ENCODE results near the gene NPY1R.

Gene NPY1R

DNA sequence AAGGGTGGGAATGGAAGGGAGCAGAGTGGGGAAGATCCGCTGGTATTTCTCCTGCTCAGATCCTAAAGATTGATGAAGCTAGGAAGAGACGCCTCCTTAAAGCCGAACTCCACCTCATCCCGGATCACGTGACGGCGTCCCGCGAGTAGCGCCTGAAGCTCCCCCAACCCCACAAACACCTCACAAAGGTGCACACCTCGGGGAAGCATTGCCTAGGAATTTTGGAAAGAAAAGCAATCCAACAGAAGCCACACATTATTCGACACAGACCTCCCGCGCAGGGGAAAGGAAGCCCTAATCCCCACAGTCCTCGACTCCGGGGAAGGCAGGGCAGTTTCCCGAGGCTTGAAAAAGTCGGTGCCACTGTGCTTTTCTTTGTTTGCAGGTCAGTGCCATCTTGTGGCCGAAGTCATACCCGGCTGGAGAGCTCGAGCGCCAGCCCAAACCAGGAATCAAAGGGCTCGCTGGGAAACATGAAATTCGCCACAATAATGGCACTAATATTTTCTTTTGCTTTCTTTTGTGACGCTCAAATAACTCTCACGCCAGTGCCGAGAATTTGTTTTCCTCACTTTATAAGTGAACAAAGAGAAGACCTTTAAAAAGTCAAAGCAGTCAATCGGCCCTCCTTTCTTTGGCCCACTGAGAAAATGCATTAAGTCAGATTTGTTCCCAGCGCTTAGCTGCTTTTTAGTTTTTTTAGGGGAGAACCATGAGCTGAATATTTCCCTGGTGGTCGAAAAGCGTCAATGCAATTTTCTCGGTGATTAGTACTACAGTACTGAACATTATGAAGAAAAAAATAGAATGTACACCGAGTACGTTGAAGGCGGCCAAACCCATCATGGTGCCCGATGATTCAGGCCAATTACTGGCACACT lies at the start of gene NPY1R:
Gene NPY1R, minus strand, starts transcription at position 71 of the 881 bp plus-strand sequence. CDS start 6,042 bp downstream, outside the sequence.
- Mint-ChIP-seq H3K4me1 (ENCODE audit: low read depth) (peaks cover 6% of the 10 kb centered on the region), H3K27ac (no peak within 1 kb of the TSS), H3K9me3 (no peaks in the 10 kb centered on the region), H3K36me3 (ENCODE audit: low read depth) (no peaks in the 10 kb centered on the region), H3K27me3 (ENCODE audit: low read depth) (peaks cover 59% of the 10 kb centered on the region), H3K4me3 (peak within 1 kb of the TSS; percentile 62)

DNA sequence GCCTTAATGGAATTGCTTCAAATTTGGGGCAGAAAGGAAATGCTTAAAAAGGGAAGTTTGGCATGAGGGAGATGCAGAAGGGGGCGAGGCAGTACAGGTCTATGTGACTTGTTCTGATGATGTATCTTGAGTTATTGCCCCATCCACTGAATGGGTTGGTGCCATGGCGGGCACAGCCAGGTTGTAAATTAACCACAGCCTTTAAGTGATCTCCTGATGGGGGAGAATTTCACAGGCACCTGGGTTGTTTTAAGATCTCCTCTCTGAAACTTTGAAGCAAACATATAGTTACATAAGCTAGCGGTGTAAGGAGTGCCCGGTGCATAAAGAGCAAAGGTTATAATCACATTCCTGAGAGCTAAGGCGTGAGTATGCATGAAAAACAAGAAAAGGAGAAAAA lies 48.3 kb upstream of the NPY1R start:
- no peaks in the 10 kb centered on the region for H3K4me1 Mint-ChIP-seq (ENCODE audit: low read depth)
- no peak overlapping the region for H3K27ac Mint-ChIP-seq
- H3K9me3 Mint-ChIP-seq: no peaks in the 10 kb centered on the region
- H3K4me3 Mint-ChIP-seq: no peak overlapping the region
- no peaks in the 10 kb centered on the region for H3K27me3 Mint-ChIP-seq (ENCODE audit: low read depth)
- H3K36me3 Mint-ChIP-seq (ENCODE audit: low read depth): no peaks in the 10 kb centered on the region

DNA sequence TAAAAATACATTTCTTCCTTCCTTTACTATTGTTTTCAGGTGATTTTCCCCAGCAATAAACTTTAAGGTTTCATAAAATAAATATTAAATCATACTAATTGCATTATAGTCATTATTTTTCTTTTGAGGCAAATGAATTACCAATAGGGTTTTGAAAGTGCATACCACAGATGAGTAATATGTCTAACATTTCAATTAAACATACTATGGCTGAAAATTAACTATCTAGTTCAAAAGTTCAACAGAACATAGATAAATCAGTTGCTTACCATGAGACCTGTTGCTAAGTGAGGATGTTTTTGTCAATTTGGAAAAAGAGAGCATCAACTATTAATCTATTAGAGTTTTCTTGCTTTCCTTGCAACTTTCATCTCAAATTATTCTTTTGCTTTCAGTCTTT lies 46.3 kb upstream of the NPY1R start:
- H3K27me3 Mint-ChIP-seq (ENCODE audit: low read depth): no peaks in the 10 kb centered on the region
- no peak overlapping the region for H3K4me3 Mint-ChIP-seq
- no peak overlapping the region for H3K27ac Mint-ChIP-seq
- no peaks in the 10 kb centered on the region for H3K36me3 Mint-ChIP-seq (ENCODE audit: low read depth)
- no peaks in the 10 kb centered on the region for H3K9me3 Mint-ChIP-seq
- H3K4me1 Mint-ChIP-seq (ENCODE audit: low read depth): no peaks in the 10 kb centered on the region

DNA sequence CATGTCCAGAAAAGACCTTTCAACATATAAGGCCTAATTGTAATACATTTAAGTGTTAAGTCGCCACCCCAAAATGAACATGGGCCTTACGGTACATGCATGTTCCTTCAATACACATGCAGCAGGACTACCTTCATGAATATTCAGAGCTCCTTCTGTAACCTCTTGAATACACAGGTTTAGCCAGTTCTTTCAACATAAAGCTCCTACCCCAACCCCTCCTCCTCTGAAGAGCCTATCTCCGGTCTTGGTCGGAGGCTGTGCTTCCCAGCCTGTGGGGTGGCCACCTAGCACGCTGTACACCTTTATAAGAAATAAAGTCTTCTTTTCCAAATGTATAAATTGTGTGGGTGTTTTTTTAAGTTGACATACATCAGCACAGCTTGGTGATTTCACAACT lies 39.6 kb upstream of the NPY1R start:
- H3K4me3 Mint-ChIP-seq: no peak overlapping the region
- no peaks in the 10 kb centered on the region for H3K36me3 Mint-ChIP-seq (ENCODE audit: low read depth)
- H3K9me3 Mint-ChIP-seq: no peaks in the 10 kb centered on the region
- no peaks in the 10 kb centered on the region for H3K4me1 Mint-ChIP-seq (ENCODE audit: low read depth)
- H3K27me3 Mint-ChIP-seq (ENCODE audit: low read depth): no peaks in the 10 kb centered on the region
- no peak overlapping the region for H3K27ac Mint-ChIP-seq

DNA sequence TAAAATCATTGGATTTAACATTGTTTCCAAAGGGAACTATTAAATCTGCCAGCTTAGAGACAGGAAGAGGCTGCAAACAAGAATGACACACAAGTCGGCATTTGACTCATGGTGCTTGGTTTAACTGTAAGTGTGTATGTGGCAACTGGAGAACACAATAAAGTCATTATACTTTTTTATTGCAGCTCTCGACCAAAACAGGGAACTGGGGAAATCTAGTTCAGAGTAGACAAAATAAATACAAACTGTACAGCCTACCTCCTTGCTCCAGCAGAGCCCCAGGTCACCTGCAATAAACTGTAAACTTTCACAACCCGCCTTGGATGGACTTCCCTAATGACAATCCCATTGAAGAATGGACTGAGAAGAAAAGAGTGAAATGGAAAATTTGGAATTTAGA lies 35.3 kb upstream of the NPY1R start:
- Mint-ChIP-seq H3K9me3 (no peaks in the 10 kb centered on the region), H3K4me1 (ENCODE audit: low read depth) (no peaks in the 10 kb centered on the region), H3K27ac (no peak overlapping the region), H3K27me3 (ENCODE audit: low read depth) (no peaks in the 10 kb centered on the region), H3K36me3 (ENCODE audit: low read depth) (no peaks in the 10 kb centered on the region), H3K4me3 (no peak overlapping the region)

DNA sequence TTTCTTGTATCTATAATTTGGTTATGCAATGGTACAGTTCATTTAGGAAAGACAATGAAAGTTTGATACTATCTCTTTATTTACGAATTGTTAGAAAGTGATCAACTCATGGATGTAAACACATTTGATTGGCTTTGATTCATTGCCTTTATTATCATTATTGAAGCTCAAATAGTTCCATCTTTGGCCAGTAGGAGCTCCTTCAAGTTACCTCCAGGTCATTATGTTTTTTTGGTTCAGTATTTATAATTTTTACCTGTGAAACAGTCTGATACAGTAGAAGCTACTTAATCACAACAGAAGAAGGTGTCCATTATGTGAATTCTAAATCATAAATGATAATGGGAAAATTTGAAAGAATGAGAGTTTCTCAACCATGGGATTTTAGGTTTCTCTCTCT lies 23.7 kb upstream of the NPY1R start:
- H3K27ac Mint-ChIP-seq: no peak overlapping the region
- no peaks in the 10 kb centered on the region for H3K9me3 Mint-ChIP-seq
- no peaks in the 10 kb centered on the region for H3K36me3 Mint-ChIP-seq (ENCODE audit: low read depth)
- H3K4me1 Mint-ChIP-seq (ENCODE audit: low read depth): no peaks in the 10 kb centered on the region
- no peak overlapping the region for H3K4me3 Mint-ChIP-seq
- H3K27me3 Mint-ChIP-seq (ENCODE audit: low read depth): no peaks in the 10 kb centered on the region

DNA sequence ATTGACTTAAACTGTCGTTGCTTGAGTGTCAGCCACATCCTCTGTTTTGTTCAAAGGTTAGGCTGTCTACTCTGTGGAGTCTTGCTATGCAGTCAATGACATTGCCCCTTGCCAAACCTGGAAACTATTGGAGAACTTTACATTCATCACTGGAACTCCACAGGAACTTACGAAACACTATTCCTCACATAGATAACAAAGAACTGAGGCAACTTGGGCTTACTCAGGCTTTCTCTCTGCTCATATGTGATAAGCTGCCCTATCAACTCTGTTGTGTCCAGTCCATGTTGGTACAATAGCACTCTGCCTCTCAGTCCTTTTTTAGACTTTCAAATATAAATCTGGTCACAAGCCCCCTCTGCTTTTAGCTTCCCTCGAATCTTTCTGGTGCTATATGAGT lies 20.7 kb upstream of the NPY1R start:
- no peaks in the 10 kb centered on the region for H3K9me3 Mint-ChIP-seq
- H3K36me3 Mint-ChIP-seq (ENCODE audit: low read depth): no peaks in the 10 kb centered on the region
- H3K27me3 Mint-ChIP-seq (ENCODE audit: low read depth): no peaks in the 10 kb centered on the region
- no peak overlapping the region for H3K4me3 Mint-ChIP-seq
- H3K27ac Mint-ChIP-seq: no peak overlapping the region
- H3K4me1 Mint-ChIP-seq (ENCODE audit: low read depth): no peaks in the 10 kb centered on the region

DNA sequence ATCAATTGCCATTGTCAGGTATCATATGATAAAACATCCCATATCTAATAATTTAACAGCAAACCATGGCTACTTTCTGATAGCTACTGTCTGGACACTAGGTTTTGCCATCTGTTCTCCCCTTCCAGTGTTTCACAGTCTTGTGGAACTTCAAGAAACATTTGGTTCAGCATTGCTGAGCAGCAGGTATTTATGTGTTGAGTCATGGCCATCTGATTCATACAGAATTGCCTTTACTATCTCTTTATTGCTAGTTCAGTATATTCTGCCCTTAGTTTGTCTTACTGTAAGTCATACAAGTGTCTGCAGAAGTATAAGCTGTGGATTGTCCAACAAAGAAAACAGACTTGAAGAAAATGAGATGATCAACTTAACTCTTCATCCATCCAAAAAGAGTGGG lies 18.3 kb upstream of the NPY1R start:
- Mint-ChIP-seq H3K36me3 (ENCODE audit: low read depth) (no peaks in the 10 kb centered on the region), H3K4me1 (ENCODE audit: low read depth) (no peaks in the 10 kb centered on the region), H3K27ac (no peak overlapping the region), H3K4me3 (no peak overlapping the region), H3K27me3 (ENCODE audit: low read depth) (peaks cover 7% of the 10 kb centered on the region), H3K9me3 (no peaks in the 10 kb centered on the region)

DNA sequence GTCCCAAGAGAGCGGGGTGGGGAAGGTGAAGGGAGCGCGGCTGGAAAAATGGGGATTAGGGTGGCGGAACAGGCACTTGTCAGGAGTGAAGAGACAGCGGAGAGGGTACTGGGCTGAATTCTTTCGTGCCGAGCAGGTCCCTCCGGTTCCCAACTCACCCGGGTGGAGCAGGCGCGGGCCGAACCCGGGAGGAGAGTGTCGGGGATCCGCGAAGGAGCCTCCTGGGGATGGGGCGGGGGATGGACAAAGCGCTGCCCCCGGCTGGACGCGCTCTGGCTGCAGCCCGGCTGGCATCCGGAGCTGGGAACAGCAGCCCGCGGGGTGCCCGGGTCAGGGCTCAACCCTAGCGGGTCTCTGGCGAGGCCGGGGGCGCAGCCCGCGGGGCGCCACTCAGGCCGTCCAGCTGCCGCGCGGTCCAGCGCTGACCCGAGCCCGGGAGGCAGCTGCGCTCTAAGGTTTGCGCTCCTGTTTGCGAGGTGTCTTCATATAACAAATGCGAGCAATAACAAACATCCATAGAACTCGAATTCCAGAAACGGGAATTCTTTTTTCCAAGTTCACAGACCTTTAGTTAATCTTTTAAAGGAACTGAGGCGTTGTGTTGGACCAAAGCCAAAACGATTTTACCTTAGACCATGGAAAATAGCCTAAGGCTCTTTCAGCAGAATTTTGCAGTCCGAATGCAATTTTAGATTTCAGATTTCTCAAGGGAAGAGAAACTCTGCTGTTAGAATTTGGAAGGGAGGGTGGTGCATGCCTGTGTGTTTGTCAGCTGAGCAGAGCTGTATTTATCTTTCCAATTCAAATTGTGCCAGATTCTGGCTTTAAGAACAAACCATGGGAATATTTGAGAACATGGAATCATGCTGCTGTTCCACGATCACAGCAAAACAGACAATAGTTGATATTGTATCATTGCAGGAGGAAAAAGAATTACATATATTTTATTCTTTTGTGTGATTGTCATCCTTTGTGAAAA lies 12.0 kb upstream of the NPY1R start:
- H3K9me3 Mint-ChIP-seq: no peaks in the 10 kb centered on the region
- H3K36me3 Mint-ChIP-seq (ENCODE audit: low read depth): no peaks in the 10 kb centered on the region
- H3K27me3 Mint-ChIP-seq (ENCODE audit: low read depth): peaks cover 37% of the 10 kb centered on the region
- H3K4me1 Mint-ChIP-seq (ENCODE audit: low read depth): no peaks in the 10 kb centered on the region
- no peak overlapping the region for H3K27ac Mint-ChIP-seq
- no peak overlapping the region for H3K4me3 Mint-ChIP-seq

DNA sequence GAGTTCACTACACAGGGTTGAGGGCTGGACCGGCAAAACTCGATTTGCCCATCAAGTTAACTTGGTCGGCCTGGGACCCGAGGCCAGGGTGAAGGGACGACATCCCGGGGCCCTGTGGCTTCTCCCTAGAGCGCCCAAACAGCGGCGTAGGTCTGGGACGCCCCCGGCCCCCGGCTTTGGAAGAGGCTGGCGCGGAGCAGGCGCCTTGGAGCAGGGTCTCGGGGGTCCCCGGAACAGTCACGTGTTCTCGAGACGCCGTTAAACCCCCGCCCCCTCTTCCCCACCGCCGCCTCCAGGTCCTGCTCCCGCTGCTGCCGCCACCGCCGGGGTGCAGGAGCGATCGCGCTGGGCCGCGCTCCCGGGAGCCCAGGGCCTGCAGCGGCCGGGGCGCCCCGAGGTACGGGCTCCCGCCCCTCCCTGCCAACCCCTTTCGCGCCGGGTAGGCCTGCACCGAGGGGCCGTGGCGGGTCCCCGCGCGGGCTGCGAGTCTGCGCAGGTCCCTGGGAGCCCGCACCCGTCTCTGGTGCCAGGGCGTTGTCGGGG lies 11.3 kb upstream of the NPY1R start, which contains the start of gene NPY5R:
Gene NPY5R, plus strand, starts transcription at position 289 of the 543 bp plus-strand sequence. CDS start 6,382 bp downstream, outside the sequence.
- Mint-ChIP-seq H3K4me1 (ENCODE audit: low read depth) (no peaks in the 10 kb centered on the region), H3K27ac (no peak within 1 kb of the TSS), H3K36me3 (ENCODE audit: low read depth) (no peaks in the 10 kb centered on the region), H3K4me3 (no peak within 1 kb of the TSS), H3K27me3 (ENCODE audit: low read depth) (peaks cover 44% of the 10 kb centered on the region), H3K9me3 (no peaks in the 10 kb centered on the region)

DNA sequence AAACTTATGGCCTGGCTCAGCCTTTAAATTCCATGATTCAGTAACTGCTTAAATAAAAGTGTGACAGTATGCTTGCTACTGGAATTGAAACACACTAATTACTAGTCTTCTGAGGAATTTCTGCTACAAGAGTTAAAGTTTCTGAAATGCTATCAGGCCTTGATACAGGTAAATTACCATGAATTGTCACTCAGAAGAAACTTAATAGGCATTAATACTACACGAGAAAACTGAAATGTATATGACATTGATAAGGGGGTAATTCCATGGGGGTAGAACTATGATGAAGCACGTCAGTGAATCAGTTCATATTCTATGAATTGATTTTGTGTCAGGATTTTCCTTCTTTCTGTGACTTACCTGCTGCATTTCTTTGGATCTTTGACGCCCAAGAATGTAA lies 3.0 kb upstream of the NPY1R start:
- H3K4me3 Mint-ChIP-seq: no peak overlapping the region
- no peak overlapping the region for H3K27ac Mint-ChIP-seq
- H3K27me3 Mint-ChIP-seq (ENCODE audit: low read depth): peaks cover 50% of the 10 kb centered on the region
- H3K4me1 Mint-ChIP-seq (ENCODE audit: low read depth): peaks cover 6% of the 10 kb centered on the region
- no peaks in the 10 kb centered on the region for H3K9me3 Mint-ChIP-seq
- no peaks in the 10 kb centered on the region for H3K36me3 Mint-ChIP-seq (ENCODE audit: low read depth)

DNA sequence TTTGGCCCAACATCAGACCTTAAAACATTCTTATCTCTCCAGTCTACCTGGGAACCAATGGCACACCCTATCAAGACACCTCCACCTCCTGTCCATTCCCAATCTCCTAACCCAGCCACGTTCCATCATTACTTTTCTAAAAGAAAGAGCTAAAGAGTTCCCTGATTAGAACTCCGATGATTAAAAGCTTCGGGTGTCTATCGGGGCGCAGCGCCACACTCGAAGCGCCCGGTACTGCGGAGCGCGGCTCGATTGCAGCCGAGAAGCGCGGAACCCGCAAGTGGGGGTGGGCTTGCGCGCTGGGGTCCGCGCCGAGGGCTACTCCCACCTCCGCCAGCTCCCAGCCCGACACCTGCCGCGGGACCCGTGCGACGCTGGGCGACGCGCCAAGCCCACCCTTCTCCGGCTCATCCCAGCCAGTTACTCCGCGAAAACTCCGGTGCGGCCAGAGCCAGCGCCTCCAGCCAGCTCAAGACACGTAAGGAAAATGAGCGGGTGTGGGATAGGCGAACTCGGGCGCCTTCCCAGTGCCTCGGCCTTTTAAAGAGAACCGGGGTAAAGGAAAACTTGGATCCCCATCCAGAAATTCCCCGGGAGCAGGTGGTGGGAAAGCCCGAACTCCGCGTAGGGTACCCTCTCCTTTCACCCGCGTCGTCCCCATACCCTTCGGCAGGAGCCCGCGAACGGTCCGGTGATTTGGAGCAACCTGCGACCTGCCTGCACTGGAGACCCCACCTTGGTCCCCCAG lies 593 bp downstream of the NPY1R start:
- Mint-ChIP-seq H3K4me1 (ENCODE audit: low read depth) (peaks cover 6% of the 10 kb centered on the region), H3K9me3 (no peaks in the 10 kb centered on the region), H3K36me3 (ENCODE audit: low read depth) (no peaks in the 10 kb centered on the region), H3K27ac (no peak overlapping the region), H3K27me3 (ENCODE audit: low read depth) (peaks cover 59% of the 10 kb centered on the region), H3K4me3 (peak overlapping the region; percentile 0)

DNA sequence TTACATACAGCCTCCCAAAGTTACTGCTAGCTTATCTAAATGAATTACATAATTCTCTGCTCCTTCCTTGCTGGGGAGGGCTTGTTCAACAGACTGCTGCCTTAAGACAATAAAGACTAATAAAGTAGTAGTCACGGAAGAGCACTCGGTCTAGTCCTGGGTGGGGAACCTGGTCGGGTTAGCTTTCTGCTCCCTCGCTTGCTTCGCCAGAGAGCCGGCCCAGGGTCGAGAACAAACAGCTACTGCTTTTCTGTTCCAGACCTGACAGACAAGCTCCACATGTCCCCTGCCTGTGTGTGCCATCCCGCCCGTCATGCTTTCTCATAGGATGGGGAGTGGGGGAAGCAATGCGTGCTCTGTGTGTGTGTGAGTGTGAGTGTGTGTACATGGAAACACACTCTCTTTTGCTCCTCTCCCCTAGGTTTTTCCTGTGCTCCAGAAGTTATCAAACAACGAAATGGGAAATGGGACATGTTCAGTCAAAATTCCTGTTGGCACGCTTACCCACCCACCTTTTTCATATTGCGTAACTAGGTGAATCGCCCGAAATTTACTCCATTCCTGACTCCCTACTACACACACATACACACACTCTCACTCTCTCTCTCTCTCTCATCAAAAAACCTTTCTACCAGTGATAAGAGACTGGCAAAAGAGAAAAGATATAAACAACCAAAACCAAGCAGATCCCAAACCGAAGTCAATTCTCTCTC lies 1.3 kb downstream of the NPY1R start:
- Mint-ChIP-seq H3K4me1 (ENCODE audit: low read depth) (peaks cover 6% of the 10 kb centered on the region), H3K4me3 (peak overlapping the region; percentile 0), H3K27ac (no peak overlapping the region), H3K27me3 (ENCODE audit: low read depth) (peaks cover 59% of the 10 kb centered on the region), H3K36me3 (ENCODE audit: low read depth) (no peaks in the 10 kb centered on the region), H3K9me3 (no peaks in the 10 kb centered on the region)
